Thyroid gland (tissue), 4 donors: ENCODE measurements around the gene MED27. TPM values are rescaled to one million over a fixed set of nuclear protein-coding genes. Genes with fewer than 3 reads are reported as not detected.

Source experiments
- DNase-seq, 2 donors: peaks; one replicate each; pipeline ENCODE4 v3.0.0-alpha.2; 2019
- H3K27ac ChIP-seq, 3 donors: fragments of 200-600 bp; sonication (generic); 1 replicate in 2 of 3; 2 replicates in 1 of 3; pipeline ENCODE4 v1.5.1; 2016 to 2019; ENCODE audit warnings: mild to moderate bottlenecking in 1 of 3, moderate library complexity in 1 of 3
- H3K27me3 ChIP-seq: fragments of 200-600 bp; sonication (generic); one replicate; pipeline ENCODE4 v1.5.1; 2019
- H3K36me3 ChIP-seq, 2 donors: fragments of 200-600 bp; sonication (generic); one replicate each; pipeline ENCODE4 v1.5.1; 2016 to 2019
- H3K4me1 ChIP-seq, 2 donors: fragments of 200-600 bp; sonication (generic); one replicate each; pipeline ENCODE4 v1.5.1; 2017 to 2019
- H3K4me3 ChIP-seq, 3 donors: fragments of 200-600 bp; sonication (generic); replicated peaks in 1 of 3; 1 replicate in 2 of 3; 2 replicates in 1 of 3; pipeline ENCODE4 v1.5.1; 2016; ENCODE audit warnings: mild to moderate bottlenecking in 1 of 3
- H3K9me3 ChIP-seq: fragments of 200-600 bp; sonication (generic); one replicate; pipeline ENCODE4 v1.5.1; 2017
- CTCF ChIP-seq, 6 experiments: fragments of 200-600 bp in 3 of 6; fragments of 450-650 bp in 3 of 6; sonication (generic) in 3 of 6; IDR thresholded peaks; one replicate each; pipeline ENCODE4 v1.5.1; 2016 to 2019; ENCODE audit warnings: antibody characterized with exemption in 6 of 6, mild to moderate bottlenecking in 2 of 6, inconsistent platforms in 1 of 6, moderate library complexity in 1 of 6
- POLR2A ChIP-seq, 2 donors: fragments of 450-650 bp; IDR thresholded peaks; one replicate each; pipeline ENCODE4 v1.6.1; 2017; ENCODE audit warnings: antibody characterized with exemption in 2 of 2, mild to moderate bottlenecking in 2 of 2, moderate library complexity in 1 of 2
- WGBS, 2 donors: methylation state at CpG; one replicate each; pipeline ENCODE4 v1.1.5; 2017; 5-methylcytosine and 5-hydroxymethylcytosine counted together
- intact Hi-C: fragments of 100-400 bp; cut with DNase I; formaldehyde crosslinking; loops from one replicate; pipeline ENCODE4 v1.15.1; 2023
- total RNA-seq, 4 donors: library from RNA; depleted of rRNA; stranded (reverse); fragments of >200 nt; gene quantifications; one replicate each; pipeline ENCODE4 v1.2.3, GENCODE V29; 2016

The MED27 gene
- total RNA-seq, 4 donors from 2014 or later, result 15.3 to 19.5 (median 16.7) TPM

- no peaks in the 10 kb centered on the region for H3K4me1 ChIP-seq
- WGBS, 2 donors, result 94 to 95% methylated on average over 6 of the region's 6 CpGs
- TF ChIP-seq CTCF (IDR thresholded peaks at IDR 0.05) (no peak), POLR2A (IDR thresholded peaks at IDR 0.05) (no peak)
- H3K36me3 ChIP-seq, result no peaks in the 10 kb centered on the region
- intact Hi-C loops, result no loop called here
- no peak for DNase-seq
- H3K27ac ChIP-seq, result no peak overlapping the region
- no peaks in the 10 kb centered on the region for H3K9me3 ChIP-seq
- no peak overlapping the region for H3K4me3 ChIP-seq
- no peaks in the 10 kb centered on the region for H3K27me3 ChIP-seq
These were observed 108.1 kb downstream of the MED27 start for GRCh38 chr9:131971482-131972074.

GRCh38 chr9:131969469-131969989 is 110.1 kb downstream of the MED27 start:
- DNase-seq, result no peak
- TF ChIP-seq CTCF (IDR thresholded peaks at IDR 0.05) (no peak), POLR2A (IDR thresholded peaks at IDR 0.05) (no peak)
- no peaks in the 10 kb centered on the region for H3K4me1 ChIP-seq
- H3K9me3 ChIP-seq, result no peaks in the 10 kb centered on the region
- H3K27me3 ChIP-seq, result no peaks in the 10 kb centered on the region
- H3K27ac ChIP-seq, result no peak overlapping the region
- H3K36me3 ChIP-seq, result no peaks in the 10 kb centered on the region
- intact Hi-C loops, result no loop called here
- no peak overlapping the region for H3K4me3 ChIP-seq
- 89 to 92% methylated on average over 5 of the region's 5 CpGs for WGBS, 2 donors

- Histone ChIP-seq H3K9me3 (no peaks in the 10 kb centered on the region), H3K4me3 (no peak overlapping the region), H3K27me3 (no peaks in the 10 kb centered on the region), H3K4me1 (no peaks in the 10 kb centered on the region), H3K27ac (no peak overlapping the region), H3K36me3 (no peaks in the 10 kb centered on the region)
- intact Hi-C loops, result no loop called here
- 96 to 97% methylated on average over 9 of the region's 9 CpGs for WGBS, 2 donors
- no peak for DNase-seq
- TF ChIP-seq POLR2A (IDR thresholded peaks at IDR 0.05) (no peak), CTCF (IDR thresholded peaks at IDR 0.05) (no peak)
These were observed 111.0 kb downstream of the MED27 start for GRCh38 chr9:131968632-131969031.

GRCh38 chr9:131965841-131966240 is 113.8 kb downstream of the MED27 start:
- 84 to 85% methylated on average over 7 of the region's 7 CpGs for WGBS, 2 donors
- H3K27me3 ChIP-seq, result no peaks in the 10 kb centered on the region
- no peak overlapping the region for H3K4me3 ChIP-seq
- H3K36me3 ChIP-seq, result no peaks in the 10 kb centered on the region
- TF ChIP-seq POLR2A (IDR thresholded peaks at IDR 0.05) (no peak), CTCF (IDR thresholded peaks at IDR 0.05) (no peak)
- intact Hi-C loops, result no loop called here
- no peaks in the 10 kb centered on the region for H3K4me1 ChIP-seq
- no peak overlapping the region for H3K27ac ChIP-seq
- no peak for DNase-seq
- no peaks in the 10 kb centered on the region for H3K9me3 ChIP-seq

GRCh38 chr9:131965103-131965502 is 114.6 kb downstream of the MED27 start:
- H3K4me3 ChIP-seq, result no peak overlapping the region
- no peaks in the 10 kb centered on the region for H3K9me3 ChIP-seq
- no peaks in the 10 kb centered on the region for H3K36me3 ChIP-seq
- H3K4me1 ChIP-seq, result no peaks in the 10 kb centered on the region
- DNase-seq, result no peak
- no peaks in the 10 kb centered on the region for H3K27me3 ChIP-seq
- TF ChIP-seq POLR2A (IDR thresholded peaks at IDR 0.05) (no peak), CTCF (IDR thresholded peaks at IDR 0.05) (no peak)
- WGBS, 2 donors, result 66 to 72% methylated on average over 4 of the region's 4 CpGs
- intact Hi-C loops, result no loop called here
- no peak overlapping the region for H3K27ac ChIP-seq
